ENCODE data around the gene RYR3.

The RYR3 gene

GRCh38 chr15:33449810-33450209, 139.0 kb downstream of the RYR3 start:
- no peak for DNase-seq (ENCODE audit: low read depth in 2 of 2)

GRCh38 chr15:33451385-33451784, 140.6 kb downstream of the RYR3 start:
- DNase-seq (ENCODE audit: low read depth in 2 of 2), result no peak

- no peak for DNase-seq (ENCODE audit: low read depth in 2 of 2)
Measured at GRCh38 chr15:33453761-33454160, 143.0 kb downstream of the RYR3 start.

- DNase-seq (ENCODE audit: low read depth in 2 of 2), result no peak
Measured at GRCh38 chr15:33454346-33454745, 143.6 kb downstream of the RYR3 start.

GRCh38 chr15:33454996-33455395, 144.2 kb downstream of the RYR3 start:
- no peak for DNase-seq (ENCODE audit: low read depth in 2 of 2)

GRCh38 chr15:33458421-33458820, 147.7 kb downstream of the RYR3 start:
- DNase-seq (ENCODE audit: low read depth in 2 of 2), result no peak

GRCh38 chr15:33460166-33460805, 149.5 kb downstream of the RYR3 start:
- DNase-seq (ENCODE audit: low read depth in 2 of 2), result no peak

GRCh38 chr15:33461671-33462070, 150.9 kb downstream of the RYR3 start:
- no peak for DNase-seq (ENCODE audit: low read depth in 2 of 2)

GRCh38 chr15:33467146-33467815, 156.5 kb downstream of the RYR3 start:
- no peak for DNase-seq (ENCODE audit: low read depth in 2 of 2)

- no peak for DNase-seq (ENCODE audit: low read depth in 2 of 2)
Measured at GRCh38 chr15:33467816-33468163, 157.0 kb downstream of the RYR3 start.

- no peak for DNase-seq (ENCODE audit: low read depth in 2 of 2)
Measured at GRCh38 chr15:33468740-33469139, 158.0 kb downstream of the RYR3 start.

GRCh38 chr15:33473005-33473404, 162.2 kb downstream of the RYR3 start:
- DNase-seq (ENCODE audit: low read depth in 2 of 2), result no peak

GRCh38 chr15:33473714-33474113, 162.9 kb downstream of the RYR3 start:
- DNase-seq (ENCODE audit: low read depth in 2 of 2), result no peak

- DNase-seq (ENCODE audit: low read depth in 2 of 2), result no peak
Measured at GRCh38 chr15:33476076-33476475, 165.3 kb downstream of the RYR3 start.

GRCh38 chr15:33476908-33477307, 166.1 kb downstream of the RYR3 start:
- no peak for DNase-seq (ENCODE audit: low read depth in 2 of 2)

GRCh38 chr15:33489335-33489734, 178.6 kb downstream of the RYR3 start:
- no peak for DNase-seq (ENCODE audit: low read depth in 2 of 2)

GRCh38 chr15:33490703-33491102, 179.9 kb downstream of the RYR3 start:
- no peak for DNase-seq (ENCODE audit: low read depth in 2 of 2)

GRCh38 chr15:33492434-33493052, 181.8 kb downstream of the RYR3 start:
- DNase-seq (ENCODE audit: low read depth in 2 of 2), result no peak

- no peak for DNase-seq (ENCODE audit: low read depth in 2 of 2)
Measured at GRCh38 chr15:33494306-33494705, 183.5 kb downstream of the RYR3 start.

- no peak for DNase-seq (ENCODE audit: low read depth in 2 of 2)
Measured at GRCh38 chr15:33500432-33501195, 189.8 kb downstream of the RYR3 start.

GRCh38 chr15:33503681-33504080, 192.9 kb downstream of the RYR3 start:
- DNase-seq (ENCODE audit: low read depth in 2 of 2), result no peak

GRCh38 chr15:33506781-33507296, 196.1 kb downstream of the RYR3 start:
- DNase-seq (ENCODE audit: low read depth in 2 of 2), result no peak

All from stimulated activated CD4-positive, alpha-beta T cell treated with anti-CD3 and anti-CD28 coated beads, Interleukin-1b, Interleukin-23, amount 100 ng/mL, for 4 hours (primary cell).